Dedifferentiated amniotic fluid mesenchymal stem cell (primary cell): ENCODE measurements around the gene NDST1.

Source experiments
- DNase-seq: peaks from one replicate; pipeline ENCODE4 v3.0.0-alpha.2; 2016; ENCODE audit errors: extremely low spot score

Gene NDST1

DNA sequence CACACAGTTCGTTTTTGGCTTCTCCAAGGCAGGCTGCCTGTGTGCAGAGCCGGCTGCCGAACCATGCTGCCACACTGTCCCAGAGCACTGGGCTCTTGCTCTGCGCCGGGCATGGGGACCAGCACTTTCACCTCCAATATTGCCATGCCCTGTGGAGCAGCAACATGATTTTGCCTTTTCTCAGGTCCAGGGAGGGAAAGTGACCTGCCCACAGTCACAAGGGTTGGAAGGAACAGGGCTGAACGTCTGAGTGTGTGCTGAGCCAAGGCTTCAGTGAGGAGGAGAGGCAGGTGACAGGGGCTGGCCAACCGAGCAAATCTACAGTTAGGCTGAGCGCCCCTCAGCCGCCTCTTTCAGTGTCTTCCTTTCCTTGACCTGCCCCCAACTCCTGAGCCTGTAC is 98.5 kb downstream of the NDST1 start:
- DNase-seq: no peak

- no peak for DNase-seq
Observed at GRCh38 chr5:150607105-150607504, 99.2 kb downstream of the NDST1 start.
